Astrocyte (in vitro differentiated cells and primary cell): ENCODE data around the gene C2CD4C.

ENCODE experiments used
- CTCF ChIP-seq: IDR thresholded peaks from 2 replicates; pipeline ENCODE4 v1.5.1; 2011; ENCODE audit warnings: low read depth, mild to moderate bottlenecking, inconsistent platforms, low read length, moderate library complexity; ENCODE audit not compliant: insufficient read depth
- EZH2 ChIP-seq: IDR thresholded peaks from 2 replicates; pipeline ENCODE4 v1.6.1; 2012; ENCODE audit warnings: mild to moderate bottlenecking, low read length, inconsistent platforms; ENCODE audit not compliant: insufficient read depth

- no peak for TF ChIP-seq EZH2
- TF ChIP-seq CTCF = no peak
Measured at GRCh38 chr19:457636-458035, 48.7 kb upstream of the C2CD4C start.
